AG09309 (cell line): Measurements from ENCODE around the gene KAZN.

ENCODE experiments used
- DNase-seq: peaks from one replicate; pipeline ENCODE4 v3.0.0-alpha.2; 2010; ENCODE audit warnings: low read depth
- H3K4me3 ChIP-seq: 2 replicates; pipeline ENCODE4 v1.5.1; 2011; ENCODE audit warnings: mild to moderate bottlenecking, low read depth, low read length, moderate library complexity; ENCODE audit not compliant: control insufficient read depth
- TF ChIP-seq, protein P1 (sequence below): IDR thresholded peaks from 2 replicates; pipeline ENCODE4 v1.5.1; 2011; ENCODE audit warnings: mild to moderate bottlenecking, low read depth, low read length, inconsistent platforms; ENCODE audit not compliant: insufficient read depth, control insufficient read depth; ENCODE audit errors: missing control alignments

The KAZN gene

GRCh38 chr1:14652840-14653239 lies 54.4 kb downstream of the KAZN start:
- no peak overlapping the region for H3K4me3 ChIP-seq
- DNase-seq, result no peak
- TF ChIP-seq, protein P1, sequence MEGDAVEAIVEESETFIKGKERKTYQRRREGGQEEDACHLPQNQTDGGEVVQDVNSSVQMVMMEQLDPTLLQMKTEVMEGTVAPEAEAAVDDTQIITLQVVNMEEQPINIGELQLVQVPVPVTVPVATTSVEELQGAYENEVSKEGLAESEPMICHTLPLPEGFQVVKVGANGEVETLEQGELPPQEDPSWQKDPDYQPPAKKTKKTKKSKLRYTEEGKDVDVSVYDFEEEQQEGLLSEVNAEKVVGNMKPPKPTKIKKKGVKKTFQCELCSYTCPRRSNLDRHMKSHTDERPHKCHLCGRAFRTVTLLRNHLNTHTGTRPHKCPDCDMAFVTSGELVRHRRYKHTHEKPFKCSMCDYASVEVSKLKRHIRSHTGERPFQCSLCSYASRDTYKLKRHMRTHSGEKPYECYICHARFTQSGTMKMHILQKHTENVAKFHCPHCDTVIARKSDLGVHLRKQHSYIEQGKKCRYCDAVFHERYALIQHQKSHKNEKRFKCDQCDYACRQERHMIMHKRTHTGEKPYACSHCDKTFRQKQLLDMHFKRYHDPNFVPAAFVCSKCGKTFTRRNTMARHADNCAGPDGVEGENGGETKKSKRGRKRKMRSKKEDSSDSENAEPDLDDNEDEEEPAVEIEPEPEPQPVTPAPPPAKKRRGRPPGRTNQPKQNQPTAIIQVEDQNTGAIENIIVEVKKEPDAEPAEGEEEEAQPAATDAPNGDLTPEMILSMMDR, result no peak

DNA sequence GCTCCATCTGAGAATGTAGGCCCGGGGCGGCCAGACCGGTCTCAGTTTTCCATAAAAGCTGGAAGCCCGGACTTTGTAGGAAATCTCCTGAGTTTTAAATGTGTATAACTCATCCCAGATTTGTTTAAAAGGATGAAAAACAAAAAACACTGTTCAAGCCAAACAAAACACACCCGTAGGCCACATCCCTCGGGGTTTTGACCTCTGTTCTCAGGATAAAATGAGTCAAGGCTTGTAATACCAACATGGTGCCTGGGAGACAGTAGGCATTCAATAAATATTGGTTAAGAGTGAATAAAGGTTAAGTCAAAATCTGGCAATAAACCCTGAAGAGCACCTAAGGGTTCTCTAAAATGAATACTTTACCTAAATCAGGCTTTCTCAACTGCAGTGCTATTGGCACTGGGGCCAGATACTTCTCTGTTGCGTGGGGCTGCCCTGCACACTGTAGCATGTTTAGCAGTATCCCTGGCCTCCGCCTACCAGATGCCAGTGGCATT lies 55.0 kb downstream of the KAZN start:
- TF ChIP-seq, protein P1, result no peak
- DNase-seq, result no peak
- H3K4me3 ChIP-seq, result no peak overlapping the region

DNA sequence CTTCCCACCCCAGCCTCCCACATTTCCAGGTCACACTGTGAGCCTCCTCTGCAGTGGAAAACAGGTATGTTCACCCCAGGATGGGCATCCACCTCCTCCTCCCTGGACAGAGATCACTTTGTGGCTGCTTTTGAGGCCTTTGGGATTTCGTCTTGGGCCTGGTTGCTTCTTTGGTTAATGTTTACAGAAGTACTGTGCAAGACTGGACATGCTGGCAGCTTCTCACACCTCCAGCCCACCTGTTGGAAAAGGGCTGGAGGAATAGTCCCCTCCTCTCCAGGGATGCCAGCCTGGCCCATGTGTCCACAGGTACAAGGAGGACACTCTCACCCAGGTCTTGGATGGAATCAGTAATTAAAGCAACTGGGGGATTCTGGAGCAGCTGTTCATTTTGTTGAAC lies 56.1 kb downstream of the KAZN start:
- H3K4me3 ChIP-seq, result no peak overlapping the region
- TF ChIP-seq, protein P1, result no peak
- DNase-seq, result no peak

GRCh38 chr1:14655385-14655784 lies 56.9 kb downstream of the KAZN start:
- no peak overlapping the region for H3K4me3 ChIP-seq
- no peak for DNase-seq
- TF ChIP-seq, protein P1, result no peak

GRCh38 chr1:14656384-14656937 lies 58.0 kb downstream of the KAZN start:
- H3K4me3 ChIP-seq, result no peak overlapping the region
- no peak for DNase-seq
- TF ChIP-seq, protein P1, result no peak

GRCh38 chr1:14658642-14659041 lies 60.2 kb downstream of the KAZN start:
- no peak for DNase-seq
- TF ChIP-seq, protein P1, result no peak
- no peak overlapping the region for H3K4me3 ChIP-seq
